GM12878 (cell line): ENCODE results near the gene KRTAP10-7. TPM values are rescaled to one million over a fixed set of nuclear protein-coding genes. Genes with fewer than 3 reads are reported as not detected.
"Not testable (repeated sequence)": the region's sequence is repeated elsewhere in the genome, so short reads cannot be mapped to it uniquely, and the experiment has no call there.

Source experiments
- ATAC-seq: fragments of 200-7000 bp; cut with Tn5 transposase; 3 replicates; pipeline ENCODE4 v1.9.1; 2020; ENCODE audit warnings: mild to moderate bottlenecking, moderate library complexity
- BruUV-seq: library from RNA; stranded (reverse); fragments of 400-500 nt; replicated peaks from 2 replicates; lab custom pipeline; 2021; lab: Mats Ljungman, UMichigan
- CTCF ChIA-PET: fragments of 300-600 bp; sonication (Branson Sonifier 250); formaldehyde crosslinking; extraction: SDS; loops from one replicate; lab custom pipeline; 2021; ENCODE audit warnings: inconsistent platforms; lab: Yijun Ruan, JAX
- POLR2A ChIA-PET: fragments of 350-600 bp; formaldehyde crosslinking; extraction: SDS; loops from one replicate; lab custom pipeline; 2021; ENCODE audit warnings: inconsistent platforms; lab: Charles Lee
- RAD21 ChIA-PET: fragments of 300-600 bp; sonication (Branson Sonifier 250); formaldehyde crosslinking; loops from one replicate; lab custom pipeline; 2023; ENCODE audit warnings: antibody characterized with exemption; ENCODE audit not compliant: unreplicated experiment; lab: Charles Lee
- SMC1A ChIA-PET: fragments of 300-600 bp; sonication (Branson Sonifier 250); formaldehyde crosslinking; loops from one replicate; lab custom pipeline; 2023; ENCODE audit not compliant: unreplicated experiment, uncharacterized antibody; lab: Charles Lee
- DNase-seq: peaks from one replicate; pipeline ENCODE4 v3.0.0-alpha.2; 2011; ENCODE audit warnings: low read depth, low spot score
- FAIRE-seq: peaks from 3 replicates; lab custom pipeline; 2011; peaks lifted over from hg19 to GRCh38; lab: Jason Lieb, UNC
- H2AFZ ChIP-seq: 2 replicates; pipeline ENCODE4 v1.6.0; 2011; ENCODE audit warnings: low read depth, low read length, control low read depth; ENCODE audit not compliant: control insufficient read depth
- H3K27ac ChIP-seq: 2 replicates; pipeline ENCODE4 v1.5.1; 2011; ENCODE audit warnings: control low read depth; ENCODE audit not compliant: control insufficient read depth, insufficient read depth
- H3K27me3 ChIP-seq, 2 experiments: replicated peaks in 1 of 2; 2 replicates each; pipeline versions ENCODE4 v1.6.0 to v1.6.1; 2011; ENCODE audit warnings: low read length in 1 of 2; ENCODE audit not compliant: control insufficient read depth in 2 of 2, insufficient read depth in 2 of 2
- H3K36me3 ChIP-seq, 2 experiments: 2 replicates each; pipeline ENCODE4 v1.5.1; 2011; ENCODE audit warnings: low read length in 1 of 2; ENCODE audit not compliant: control insufficient read depth in 2 of 2, insufficient read depth in 2 of 2
- H3K4me1 ChIP-seq: 2 replicates; pipeline ENCODE4 v1.6.1; 2011; ENCODE audit warnings: mild to moderate bottlenecking, low read length, moderate library complexity, mixed read lengths; ENCODE audit not compliant: control insufficient read depth, insufficient read depth
- H3K4me2 ChIP-seq: 2 replicates; pipeline ENCODE4 v1.6.0; 2011; ENCODE audit warnings: control low read depth; ENCODE audit not compliant: control insufficient read depth, insufficient read depth
- H3K4me3 ChIP-seq: fragments of 200-600 bp; sonication (generic); 2 replicates; pipeline ENCODE4 v1.5.1; 2016
- H3K79me2 ChIP-seq: 2 replicates; pipeline ENCODE4 v1.6.0; 2011; ENCODE audit warnings: low read length; ENCODE audit not compliant: control insufficient read depth, insufficient read depth
- H3K9ac ChIP-seq: 2 replicates; pipeline ENCODE4 v1.8.0; 2011; ENCODE audit warnings: low read length, control low read depth, mixed read lengths; ENCODE audit not compliant: control insufficient read depth, insufficient read depth
- H3K9me3 ChIP-seq: replicated peaks from 3 replicates; pipeline ENCODE4 v1.5.1; 2011; ENCODE audit warnings: mild to moderate bottlenecking, low read length; ENCODE audit not compliant: control insufficient read depth, insufficient read depth
- H4K20me1 ChIP-seq: 2 replicates; pipeline ENCODE4 v1.6.0; 2011; ENCODE audit not compliant: control insufficient read depth, insufficient read depth
- CHD2 ChIP-seq: IDR thresholded peaks from 2 replicates; pipeline ENCODE4 v1.6.1; 2011; ENCODE audit warnings: low read depth, low read length, improper control_type of control experiment, borderline replicate concordance
- CREB1 ChIP-seq: IDR thresholded peaks from 2 replicates; pipeline ENCODE4 v1.6.1; 2012; ENCODE audit warnings: low read depth, mild to moderate bottlenecking, inconsistent platforms
- IRF4 ChIP-seq: IDR thresholded peaks from 2 replicates; pipeline ENCODE4 v1.6.1; 2011; ENCODE audit warnings: low read depth, low read length
- SPI1 ChIP-seq: IDR thresholded peaks from 2 replicates; pipeline ENCODE4 v1.6.1; 2011; ENCODE audit warnings: low read depth, mild to moderate bottlenecking, low read length, moderate library complexity, borderline replicate concordance; ENCODE audit not compliant: insufficient read depth
- ZNF384 ChIP-seq: IDR thresholded peaks from 2 replicates; pipeline ENCODE4 v1.6.1; 2012; ENCODE audit warnings: low read depth, mild to moderate bottlenecking, low read length, improper control_type of control experiment, borderline replicate concordance
- ZZZ3 ChIP-seq: IDR thresholded peaks from 2 replicates; pipeline ENCODE4 v1.6.1; 2011; ENCODE audit warnings: low read depth; ENCODE audit not compliant: control insufficient read depth, insufficient read length
- WGBS: methylation state at CpG from one replicate; pipeline ENCODE4 v1.1.6; 2016; ENCODE audit warnings: low lambda C conversion rate; ENCODE audit not compliant: insufficient replicate concordance, insufficient coverage; ENCODE audit errors: missing lambda C conversion rate; 5-methylcytosine and 5-hydroxymethylcytosine counted together
- in situ Hi-C: fragments of 300-500 bp; cut with MboI; formaldehyde crosslinking; loops from 9 replicates; pipeline ENCODE4 v1.14.3; 2018; ENCODE audit warnings: mixed read lengths
- intact Hi-C: fragments of 100-400 bp; cut with micrococcal nuclease; formaldehyde crosslinking; loops from one replicate; pipeline ENCODE4 v1.14.2; 2022; ENCODE audit not compliant: unreplicated experiment
- polyA plus RNA-seq, 11 experiments: library from polyadenylated mRNA; depleted of rRNA in 4 of 11; unstranded in 6 of 11; stranded (reverse) in 5 of 11; fragments of >200 nt; fragmentation: Nextera tagmentation in 4 of 11; fragmentation: Illumina TruSeq in 1 of 11; extraction: Ambion mirVana in 4 of 11; extraction: Trizol in 1 of 11; gene quantifications; 1 replicate in 1 of 11; 2 replicates in 10 of 11; pipeline versions ENCODE4 v1.2.1 to v1.2.3, GENCODE V29; 2011 to 2016; ENCODE audit warnings: inconsistent platforms in 2 of 11, missing spikeins in 2 of 11, low read depth in 1 of 11
- total RNA-seq, 4 experiments: library from RNA; depleted of rRNA in 3 of 4; stranded (reverse); fragments of >200 nt in 3 of 4; fragmentation: Illumina TruSeq in 1 of 4; extraction: Trizol in 1 of 4; gene quantifications; 2 replicates each; pipeline versions ENCODE4 v1.2.1 to v1.2.3, GENCODE V29; 2013 to 2021
- TF ChIP-seq, protein P1 (sequence below): IDR thresholded peaks from 2 replicates; pipeline ENCODE4 v1.6.1; 2012; ENCODE audit warnings: low read length, inconsistent platforms

The KRTAP10-7 gene
- total and polyA plus RNA-seq, 10 of the 15 experiments (the other 5 are each of a cell fraction or from before 2014, with no cell fraction given), result not detected

DNA sequence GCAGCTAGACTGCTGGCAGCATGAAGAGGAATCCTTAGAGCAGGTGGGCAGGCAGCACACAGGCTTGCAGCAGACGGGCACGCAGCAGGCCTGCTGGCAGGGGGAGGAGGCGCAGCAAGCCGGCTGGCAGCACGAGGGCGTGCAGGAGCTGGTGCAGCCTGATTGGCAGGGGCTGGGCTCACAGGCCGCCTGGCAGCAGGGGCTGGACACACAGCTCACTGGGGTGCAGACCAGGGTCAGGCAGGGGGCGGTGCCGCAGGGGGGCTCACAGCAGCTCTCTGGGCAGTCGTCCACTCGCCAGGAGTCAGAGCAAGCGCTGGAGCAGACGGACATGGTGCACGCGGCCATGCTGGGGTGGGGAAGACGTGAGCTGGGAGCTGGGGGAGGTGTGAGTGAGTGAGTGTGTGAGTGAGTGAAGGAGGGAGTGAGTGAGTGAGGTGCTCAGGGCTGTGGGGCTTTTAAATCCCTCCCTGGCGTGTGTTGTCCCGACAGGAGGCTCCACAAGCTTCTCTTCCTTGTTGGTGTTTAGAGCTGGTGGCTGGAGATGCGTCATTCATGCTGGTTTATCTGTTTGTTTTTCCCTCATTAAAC, 20.1 kb upstream of the KRTAP10-7 start, which contains the start of gene KRTAP10-5:
Gene KRTAP10-5 (minus strand): TSS at position 374 of the 591 bp plus-strand sequence. CDS start 26 bp downstream, at position 348.
- H3K9me3 ChIP-seq, BruUV-seq, H4K20me1 ChIP-seq, H2AFZ ChIP-seq, H3K4me1 ChIP-seq, SMC1A ChIA-PET, H3K4me2 ChIP-seq, intact Hi-C loops, ATAC-seq, POLR2A ChIA-PET, H3K9ac ChIP-seq, in situ Hi-C loops, H3K27ac ChIP-seq, FAIRE-seq, H3K36me3 ChIP-seq, RAD21 ChIA-PET, DNase-seq, H3K4me3 ChIP-seq, H3K27me3 ChIP-seq, H3K79me2 ChIP-seq: not testable (repeated sequence)
- CTCF ChIA-PET, result interaction anchor here (0.6 kb wide), 1 partner anchor 1487 kb away, joined by 3 read pairs; no protein-coding TSS in a partner anchor
- WGBS, result 47% methylated on average over 19 of the region's 19 CpGs

- Histone ChIP-seq H3K36me3 (no peaks in the 10 kb centered on the region), H3K9ac (no peak overlapping the region), H3K27ac (no peak overlapping the region), H3K27me3 (no peaks in the 10 kb centered on the region), H3K79me2 (no peaks in the 10 kb centered on the region), H3K9me3 (peaks cover 5% of the 10 kb centered on the region; the same call in 2 of the 3 replicates)
- 32% methylated on average over 3 of the region's 3 CpGs for WGBS
- BruUV-seq, result no TSS peak
- SMC1A ChIA-PET, result no interaction called here
- RAD21 ChIA-PET, result no interaction called here
- ATAC-seq, result no peak
- intact Hi-C loops, result no loop called here
- in situ Hi-C loops, result no loop called here
- TF ChIP-seq CREB1, result no peak
- no peak for TF ChIP-seq SPI1
- TF ChIP-seq IRF4, result no peak
- no peak for TF ChIP-seq CHD2
- TF ChIP-seq ZNF384, result no peak
- TF ChIP-seq, protein P1, sequence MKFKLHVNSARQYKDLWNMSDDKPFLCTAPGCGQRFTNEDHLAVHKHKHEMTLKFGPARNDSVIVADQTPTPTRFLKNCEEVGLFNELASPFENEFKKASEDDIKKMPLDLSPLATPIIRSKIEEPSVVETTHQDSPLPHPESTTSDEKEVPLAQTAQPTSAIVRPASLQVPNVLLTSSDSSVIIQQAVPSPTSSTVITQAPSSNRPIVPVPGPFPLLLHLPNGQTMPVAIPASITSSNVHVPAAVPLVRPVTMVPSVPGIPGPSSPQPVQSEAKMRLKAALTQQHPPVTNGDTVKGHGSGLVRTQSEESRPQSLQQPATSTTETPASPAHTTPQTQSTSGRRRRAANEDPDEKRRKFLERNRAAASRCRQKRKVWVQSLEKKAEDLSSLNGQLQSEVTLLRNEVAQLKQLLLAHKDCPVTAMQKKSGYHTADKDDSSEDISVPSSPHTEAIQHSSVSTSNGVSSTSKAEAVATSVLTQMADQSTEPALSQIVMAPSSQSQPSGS, result no peak
- no peak for TF ChIP-seq ZZZ3
- TF ChIP-seq, all 136 proteins: peak for 0
- no peak overlapping the region for H2AFZ ChIP-seq
- FAIRE-seq (no peak), DNase-seq (no peak)
- ChIA-PET POLR2A (no interaction called here), CTCF (no interaction called here)
- no peaks in the 10 kb centered on the region for H4K20me1 ChIP-seq
- no peaks in the 10 kb centered on the region for H3K4me1 ChIP-seq
- H3K4me2 ChIP-seq, result no peak overlapping the region
- no peak overlapping the region for H3K4me3 ChIP-seq
Observed at GRCh38 chr21:44581158-44581557, 19.2 kb upstream of the KRTAP10-7 start.
